WTC11 (cell line): ENCODE measurements around the gene CRTC2. TPM values are rescaled to one million over a fixed set of nuclear protein-coding genes. Genes with fewer than 3 reads are reported as not detected.
A peak's percentile ranks its signal among the peaks of the same experiment; 100 is the strongest.

Experiments
- ATAC-seq: fragments of 200-7000 bp; cut with Tn5 transposase; 2 replicates; pipeline ENCODE4 v1.10.0; 2021; ENCODE audit warnings: mild to moderate bottlenecking, moderate library complexity
- CTCF ChIA-PET: fragments of 300-600 bp; sonication (Branson Sonifier 250); formaldehyde crosslinking; loops from one replicate; lab custom pipeline; 2021; ENCODE audit warnings: antibody characterized with exemption; lab: Charles Lee
- POLR2A ChIA-PET: fragments of 350-600 bp; sonication (Branson Sonifier 250); formaldehyde crosslinking; loops from one replicate; lab custom pipeline; 2021; ENCODE audit warnings: antibody characterized with exemption; lab: Charles Lee
- DNase-seq: peaks from one replicate; pipeline ENCODE4 v3.0.0; 2021; ENCODE audit warnings: low spot score
- H3K27ac Mint-ChIP-seq: 2 replicates; pipeline ENCODE4 v1.8.0; 2021; ENCODE audit warnings: mixed read lengths
- H3K27me3 Mint-ChIP-seq: 2 replicates; pipeline ENCODE4 v1.8.0; 2021; ENCODE audit warnings: low read depth, mild to moderate bottlenecking, moderate library complexity, mixed read lengths
- H3K36me3 Mint-ChIP-seq: 2 replicates; pipeline ENCODE4 v1.8.0; 2021; ENCODE audit warnings: mixed read lengths
- H3K4me1 Mint-ChIP-seq: 2 replicates; pipeline ENCODE4 v1.8.0; 2022; ENCODE audit warnings: mixed read lengths
- H3K4me3 Mint-ChIP-seq: 2 replicates; pipeline ENCODE4 v1.8.0; 2021; ENCODE audit warnings: mild to moderate bottlenecking, moderate library complexity, mixed read lengths
- H3K9me3 Mint-ChIP-seq: 2 replicates; pipeline ENCODE4 v1.8.0; 2021; ENCODE audit warnings: mixed read lengths
- ATF3 ChIP-seq: sonication (generic); formaldehyde crosslinking; conservative IDR thresholded peaks from 2 replicates; pipeline ENCODE4 v1.8.1; 2022; ENCODE audit warnings: mild to moderate bottlenecking, missing genetic modification reagents
- CREM ChIP-seq: sonication (generic); formaldehyde crosslinking; IDR thresholded peaks from 2 replicates; pipeline ENCODE4 v1.8.1; 2022; ENCODE audit warnings: mild to moderate bottlenecking, missing genetic modification reagents, moderate library complexity
- E2F5 ChIP-seq: sonication (generic); formaldehyde crosslinking; IDR thresholded peaks from 2 replicates; pipeline ENCODE4 v1.8.1; 2022; ENCODE audit warnings: mild to moderate bottlenecking, moderate library complexity, missing genetic modification reagents
- GTF2I ChIP-seq: fragments of 250-450 bp; sonication (Bioruptor Pico); conservative IDR thresholded peaks from 2 replicates; pipeline ENCODE4 v1.4.0; 2021; ENCODE audit warnings: mild to moderate bottlenecking
- MAX ChIP-seq: sonication (generic); formaldehyde crosslinking; IDR thresholded peaks from 2 replicates; pipeline ENCODE4 v1.8.0; 2022; ENCODE audit warnings: mild to moderate bottlenecking, missing genetic modification reagents
- PREB ChIP-seq: sonication (generic); formaldehyde crosslinking; IDR thresholded peaks from 2 replicates; pipeline ENCODE4 v1.8.1; 2022; ENCODE audit warnings: mild to moderate bottlenecking, missing genetic modification reagents, moderate library complexity, borderline replicate concordance
- SMAD4 ChIP-seq: sonication (generic); formaldehyde crosslinking; IDR thresholded peaks from 2 replicates; pipeline ENCODE4 v1.8.0; 2022; ENCODE audit warnings: mild to moderate bottlenecking, missing genetic modification reagents
- TEAD1 ChIP-seq: sonication (generic); formaldehyde crosslinking; IDR thresholded peaks from 2 replicates; pipeline ENCODE4 v1.8.0; 2022; ENCODE audit warnings: mild to moderate bottlenecking, missing genetic modification reagents
- TEAD4 ChIP-seq: sonication (generic); formaldehyde crosslinking; IDR thresholded peaks from 2 replicates; pipeline ENCODE4 v1.8.0; 2022; ENCODE audit warnings: mild to moderate bottlenecking, missing genetic modification reagents
- USF2 ChIP-seq: sonication (generic); formaldehyde crosslinking; IDR thresholded peaks from 2 replicates; pipeline ENCODE4 v1.8.1; 2023; ENCODE audit warnings: mild to moderate bottlenecking, missing genetic modification reagents, moderate library complexity
- ZMAT4 ChIP-seq: fragments of 250-450 bp; sonication (Bioruptor Pico); IDR thresholded peaks from 2 replicates; pipeline ENCODE4 v1.9.0; 2021; ENCODE audit warnings: mild to moderate bottlenecking
- ZNF281 ChIP-seq: sonication (generic); formaldehyde crosslinking; IDR thresholded peaks from 2 replicates; pipeline ENCODE4 v1.8.0; 2023; ENCODE audit warnings: mild to moderate bottlenecking, missing genetic modification reagents
- ZNF423 ChIP-seq: fragments of 250-450 bp; sonication (Bioruptor Pico); IDR thresholded peaks from 2 replicates; pipeline ENCODE4 v2.1.2; 2022; ENCODE audit warnings: mild to moderate bottlenecking, moderate library complexity
- ZNF425 ChIP-seq: fragments of 250-450 bp; sonication (Bioruptor Pico); conservative IDR thresholded peaks from 2 replicates; pipeline ENCODE4 v1.9.0; 2021; ENCODE audit warnings: mild to moderate bottlenecking
- total RNA-seq: library from RNA; stranded (reverse); gene quantifications from 3 replicates; pipeline ENCODE4 v1.2.3, GENCODE V29; 2021

Gene CRTC2
- total RNA-seq, 1 experiment from 2014 or later: 43.7 TPM

- TF ChIP-seq ZNF281 (peak; percentile 85; the same call in 1 of the 2 replicates), PREB (CRISPR knock-in tag) (0 out of 2 replicates have a peak, but pooled peaks have one; percentile 77), ZNF425 (CRISPR knock-in tag) (no peak)
- TF ChIP-seq, all 79 proteins: peak for 35
Measured at GRCh38 chr1:153967107-153967999, 8.9 kb upstream of the CRTC2 start, which contains the start of gene CREB3L4 (continued).

GRCh38 chr1:153963850-153964331, 5.5 kb upstream of the CRTC2 start:
- H3K4me3 Mint-ChIP-seq: peak overlapping the region; percentile 92
- peak; percentile 12 for ATAC-seq
- DNase-seq: peak; percentile 83
- peak; percentile 83; the same call in 1 of the 2 replicates for TF ChIP-seq TEAD1 (CRISPR knock-in tag)
- TF ChIP-seq ATF3: no peak
- TF ChIP-seq GTF2I: no peak
- TF ChIP-seq TEAD4 (CRISPR knock-in tag): peak; percentile 77; the same call in 1 of the 2 replicates
- peak; percentile 54; the same call in 1 of the 2 replicates for TF ChIP-seq CREM (CRISPR knock-in tag)
- TF ChIP-seq SMAD4 (CRISPR knock-in tag): 0 out of 2 replicates have a peak, but pooled peaks have one; percentile 43
- TF ChIP-seq MAX (CRISPR knock-in tag): peak; percentile 20; the same call in 1 of the 2 replicates
- TF ChIP-seq E2F5 (CRISPR knock-in tag): 0 out of 2 replicates have a peak, but pooled peaks have one; percentile 61
- TF ChIP-seq USF2 (CRISPR knock-in tag): peak; percentile 20; the same call in 1 of the 2 replicates
- TF ChIP-seq ZMAT4 (CRISPR knock-in tag): 0 out of 2 replicates have a peak, but pooled peaks have one; percentile 22
- no peak for TF ChIP-seq ZNF423 (CRISPR knock-in tag)
- H3K27ac Mint-ChIP-seq: peak overlapping the region; percentile 100
- H3K9me3 Mint-ChIP-seq: peaks cover 5% of the 10 kb centered on the region
- POLR2A ChIA-PET: interaction anchor here (0.6 to 2.9 kb wide), 13 partner anchors 8 to 41 kb away, joined by 3 to 24 read pairs (median 4); partner anchors contain the start of genes DENND4B, GATAD2B, JTB and RAB13
- peaks cover 34% of the 10 kb centered on the region for H3K36me3 Mint-ChIP-seq
- H3K27me3 Mint-ChIP-seq: no peaks in the 10 kb centered on the region
- CTCF ChIA-PET: interaction anchor here (1.0 to 3.0 kb wide), 4 partner anchors 18 to 188 kb away, joined by 3 to 27 read pairs (median 13); partner anchors contain the start of genes DENND4B, RAB13 and SLC27A3
- peaks cover 55% of the 10 kb centered on the region for H3K4me1 Mint-ChIP-seq
